ENCODE results near the gene ZNF609. TPM values are rescaled to one million over a fixed set of nuclear protein-coding genes. Genes with fewer than 3 reads are reported as not detected.
A peak's percentile ranks its signal among the peaks of the same experiment; 100 is the strongest.

Gene ZNF609
- total and polyA plus RNA-seq, 10 of the 15 experiments (the other 5 are each of a cell fraction or from before 2014, with no cell fraction given): 5.1 to 35.3 (median 13.6) TPM

GRCh38 chr15:64521201-64521600 lies 60.8 kb downstream of the ZNF609 start:
- ChIA-PET POLR2A (interaction anchor here (0.6 kb wide), 1 partner anchor 46 kb away, joined by 4 read pairs; no protein-coding TSS in a partner anchor), RAD21 (ENCODE audit: unreplicated experiment) (interaction anchor here (0.7 to 2.1 kb wide), 4 partner anchors 10 to 131 kb away, joined by 3 to 6 read pairs (median 4); no protein-coding TSS in a partner anchor), CTCF (interaction anchor here (1.1 to 1.9 kb wide), 2 partner anchors 10 to 14 kb away, joined by 6 to 8 read pairs; no protein-coding TSS in a partner anchor), SMC1A (ENCODE audit: uncharacterized antibody, unreplicated experiment) (interaction anchor here (0.7 to 2.8 kb wide), 7 partner anchors 10 to 146 kb away, joined by 3 to 13 read pairs (median 4); no protein-coding TSS in a partner anchor)
- Histone ChIP-seq H3K4me2 (ENCODE audit: control insufficient read depth, insufficient read depth) (no peak overlapping the region), H3K4me1 (ENCODE audit: control insufficient read depth, insufficient read depth, low read length) (no peaks in the 10 kb centered on the region), H3K4me3 (no peak overlapping the region), H3K36me3 (ENCODE audit: control insufficient read depth in 2 of 2, insufficient read depth in 2 of 2, low read length in 1 of 2) (peaks cover 0 to 4% of the 10 kb centered on the region in 2 experiments; a peak in 2 of 4 replicates), H4K20me1 (ENCODE audit: control insufficient read depth, insufficient read depth) (no peaks in the 10 kb centered on the region), H3K27me3 (replicated peaks in 1 of 2; ENCODE audit: control insufficient read depth in 2 of 2, insufficient read depth in 2 of 2, low read length in 1 of 2) (no peaks in the 10 kb centered on the region), H3K9ac (ENCODE audit: control insufficient read depth, insufficient read depth, low read length) (no peak overlapping the region), H2AFZ (ENCODE audit: control insufficient read depth, low read depth, low read length) (no peak overlapping the region), H3K79me2 (ENCODE audit: control insufficient read depth, insufficient read depth, low read length) (peaks cover 54% of the 10 kb centered on the region), H3K9me3 (replicated peaks; ENCODE audit: control insufficient read depth, insufficient read depth, low read length) (no peaks in the 10 kb centered on the region), H3K27ac (ENCODE audit: control insufficient read depth, insufficient read depth) (no peak overlapping the region)
- BruUV-seq (replicated peaks): no TSS peak
- TF ChIP-seq TCF7 (IDR thresholded peaks at IDR 0.05; ENCODE audit: borderline replicate concordance): no peak
- TF ChIP-seq ZNF24 (IDR thresholded peaks at IDR 0.05): no peak
- in situ Hi-C loops (cut with MboI) (no loop called here), intact Hi-C loops (cut with micrococcal nuclease; ENCODE audit: unreplicated experiment) (no loop called here)
- no peak for FAIRE-seq
- WGBS (ENCODE audit: insufficient coverage, insufficient replicate concordance, low lambda C conversion rate, missing lambda C conversion rate): 43% methylated on average over 1 of the region's 1 CpG
- no peak for ATAC-seq
- DNase-seq (ENCODE audit: low read depth, low spot score): no peak

- 52% methylated on average over 3 of the region's 3 CpGs for WGBS (ENCODE audit: insufficient coverage, insufficient replicate concordance, low lambda C conversion rate, missing lambda C conversion rate)
- Histone ChIP-seq H4K20me1 (ENCODE audit: control insufficient read depth, insufficient read depth) (no peaks in the 10 kb centered on the region), H2AFZ (ENCODE audit: control insufficient read depth, low read depth, low read length) (no peak overlapping the region), H3K27me3 (replicated peaks in 1 of 2; ENCODE audit: control insufficient read depth in 2 of 2, insufficient read depth in 2 of 2, low read length in 1 of 2) (no peaks in the 10 kb centered on the region), H3K79me2 (ENCODE audit: control insufficient read depth, insufficient read depth, low read length) (peaks cover 57% of the 10 kb centered on the region), H3K4me1 (ENCODE audit: control insufficient read depth, insufficient read depth, low read length) (no peaks in the 10 kb centered on the region), H3K27ac (ENCODE audit: control insufficient read depth, insufficient read depth) (no peak overlapping the region), H3K36me3 (ENCODE audit: control insufficient read depth in 2 of 2, insufficient read depth in 2 of 2, low read length in 1 of 2) (peaks cover 0 to 4% of the 10 kb centered on the region in 2 experiments; a peak in 2 of 4 replicates), H3K9ac (ENCODE audit: control insufficient read depth, insufficient read depth, low read length) (no peak overlapping the region), H3K9me3 (replicated peaks; ENCODE audit: control insufficient read depth, insufficient read depth, low read length) (no peaks in the 10 kb centered on the region), H3K4me2 (ENCODE audit: control insufficient read depth, insufficient read depth) (no peak overlapping the region), H3K4me3 (no peak overlapping the region)
- in situ Hi-C loops (cut with MboI): no loop called here
- DNase-seq (ENCODE audit: low read depth, low spot score) (no peak), ATAC-seq (peak; percentile 73), FAIRE-seq (no peak)
- POLR2A ChIA-PET: interaction anchor here (0.6 kb wide), 1 partner anchor 47 kb away, joined by 4 read pairs; no protein-coding TSS in a partner anchor
- RAD21 ChIA-PET (ENCODE audit: unreplicated experiment): interaction anchor here (0.8 to 2.1 kb wide), 5 partner anchors 9 to 112 kb away, joined by 3 to 6 read pairs (median 3); no protein-coding TSS in a partner anchor
- CTCF ChIA-PET: interaction anchor here (1.1 to 1.9 kb wide), 2 partner anchors 9 to 14 kb away, joined by 6 to 8 read pairs; no protein-coding TSS in a partner anchor
- no TSS peak for BruUV-seq (replicated peaks)
- no peak for TF ChIP-seq RFX5 (IDR thresholded peaks at IDR 0.05; ENCODE audit: low read depth, low read length)
- no peak for TF ChIP-seq RUNX3 (IDR thresholded peaks at IDR 0.05; ENCODE audit: low read length)
- TF ChIP-seq E4F1 (IDR thresholded peaks at IDR 0.05; ENCODE audit: borderline replicate concordance, partially characterized antibody): no peak
- TF ChIP-seq BACH1 (IDR thresholded peaks at IDR 0.05; ENCODE audit: borderline replicate concordance): no peak
- SMC1A ChIA-PET (ENCODE audit: uncharacterized antibody, unreplicated experiment): interaction anchor here (1.7 to 2.8 kb wide), 5 partner anchors 8 to 23 kb away, joined by 4 to 13 read pairs (median 7); no protein-coding TSS in a partner anchor
- intact Hi-C loops (cut with micrococcal nuclease; ENCODE audit: unreplicated experiment): no loop called here
Observed at GRCh38 chr15:64521726-64522164, 61.4 kb downstream of the ZNF609 start.
